ENCODE measurements around the gene TNPO3.
"Not testable (repeated sequence)": the region's sequence is repeated elsewhere in the genome, so short reads cannot be mapped to it uniquely, and the experiment has no call there.

Gene TNPO3

DNA sequence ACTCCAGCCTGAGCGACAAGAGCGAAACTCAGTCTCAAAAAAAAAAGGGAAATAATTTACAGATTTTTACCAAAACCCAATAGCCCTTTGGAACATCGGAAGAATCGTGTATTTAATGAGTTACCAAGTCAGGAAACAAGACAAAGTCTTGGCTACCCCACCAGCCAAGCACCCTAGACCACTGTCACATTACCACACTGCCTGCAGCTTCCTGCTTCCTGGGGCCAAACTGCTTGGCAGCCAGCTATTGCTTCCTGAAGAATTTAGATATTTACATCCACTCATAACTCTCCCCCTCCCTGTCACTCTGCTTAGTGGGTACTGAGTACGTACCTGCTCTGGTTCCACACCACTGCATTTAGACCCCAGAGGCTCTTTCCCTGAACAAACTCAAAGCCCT is 14.1 kb upstream of the TNPO3 start:
- DNase-seq (ENCODE audit: low read depth) = no peak

DNA sequence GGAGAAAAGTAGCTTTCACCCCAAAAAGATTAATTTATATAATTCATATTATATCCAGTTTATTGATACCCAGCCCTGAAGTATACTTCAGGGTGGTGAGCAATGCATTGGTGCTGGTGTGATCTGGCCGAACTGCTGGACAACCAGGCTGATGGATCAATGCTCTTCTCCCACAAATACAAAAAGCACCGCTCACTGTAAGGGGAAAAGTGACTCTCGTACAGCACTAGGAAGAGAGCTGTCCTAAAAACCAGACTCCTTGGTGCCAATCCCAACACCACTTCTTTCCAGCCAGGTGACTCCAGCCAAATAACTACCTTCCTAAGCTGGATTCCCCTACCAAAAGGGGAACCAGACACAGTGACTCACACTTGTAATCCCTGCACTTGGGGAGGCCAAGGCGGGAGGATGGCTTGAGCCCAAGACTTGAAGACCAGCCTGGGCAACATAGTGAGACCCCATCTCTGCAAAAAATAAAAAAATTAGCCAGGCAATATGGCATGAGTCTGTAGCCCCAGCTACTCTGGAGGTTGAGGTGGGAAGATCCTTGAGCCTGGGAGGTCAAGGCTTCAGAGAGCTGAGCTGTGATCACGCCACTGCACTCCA is 13.1 kb upstream of the TNPO3 start:
- DNase-seq (ENCODE audit: low read depth) = no peak

DNA sequence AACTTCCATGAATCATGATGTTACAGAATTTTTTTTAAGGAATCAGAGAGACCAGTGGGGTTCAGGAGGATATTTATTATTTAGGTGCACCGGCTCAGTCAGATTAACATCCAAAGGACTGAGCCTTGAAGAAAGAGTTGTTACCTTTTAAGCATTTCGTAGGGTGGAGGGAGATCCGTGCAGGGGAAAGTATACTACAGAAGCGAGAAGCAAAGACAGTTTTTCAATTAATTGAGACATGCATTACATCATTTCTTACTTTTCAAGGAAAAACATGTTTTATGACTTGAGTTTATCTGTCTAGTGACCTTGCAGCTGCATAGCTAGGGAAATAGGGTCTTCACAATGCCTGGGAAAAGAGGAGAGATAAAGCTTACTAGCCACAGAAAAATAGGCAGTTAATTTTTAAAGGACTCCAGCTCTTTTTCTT is 12.2 kb upstream of the TNPO3 start:
- DNase-seq (ENCODE audit: low read depth) = not testable (repeated sequence)

DNA sequence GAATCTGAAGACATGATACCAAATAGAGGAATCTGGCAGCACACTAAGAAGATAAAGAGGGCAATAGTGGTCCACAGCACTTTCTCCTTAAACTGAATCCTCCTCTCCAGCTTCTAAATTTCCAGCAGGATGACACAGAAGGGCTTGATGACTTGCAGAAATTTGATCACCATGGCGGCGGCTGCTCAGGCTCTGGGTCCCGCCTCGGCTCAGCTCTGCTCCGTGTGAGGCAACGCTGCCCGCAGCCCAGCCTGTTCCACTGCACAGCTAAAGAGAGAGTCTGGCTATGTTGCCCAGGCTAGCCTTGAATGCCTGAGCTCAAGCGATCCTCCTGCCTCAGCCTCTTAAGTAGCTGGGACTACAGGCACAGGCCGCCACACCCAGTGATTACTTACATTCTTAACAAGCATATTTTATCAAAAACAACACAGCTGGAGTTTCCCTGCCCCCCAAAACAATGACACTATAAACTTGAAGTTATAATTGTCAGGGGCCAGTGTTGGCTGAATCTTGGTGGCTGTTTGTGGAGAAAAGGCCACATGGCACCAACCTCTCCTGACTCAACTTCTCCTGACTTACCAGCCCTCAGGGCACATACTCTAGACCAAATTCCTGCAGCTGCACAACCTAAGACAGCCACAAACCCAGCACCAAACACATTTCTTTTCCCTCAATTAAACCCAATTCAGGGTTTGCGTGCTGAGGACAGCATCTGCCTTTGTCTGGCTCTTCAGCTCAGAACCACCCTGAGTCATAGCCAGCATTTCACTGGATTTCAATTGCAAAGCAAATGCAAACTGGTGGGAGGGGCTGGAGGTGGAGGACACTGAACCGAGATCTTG is 11.6 kb upstream of the TNPO3 start:
- DNase-seq (ENCODE audit: low read depth) = no peak

DNA sequence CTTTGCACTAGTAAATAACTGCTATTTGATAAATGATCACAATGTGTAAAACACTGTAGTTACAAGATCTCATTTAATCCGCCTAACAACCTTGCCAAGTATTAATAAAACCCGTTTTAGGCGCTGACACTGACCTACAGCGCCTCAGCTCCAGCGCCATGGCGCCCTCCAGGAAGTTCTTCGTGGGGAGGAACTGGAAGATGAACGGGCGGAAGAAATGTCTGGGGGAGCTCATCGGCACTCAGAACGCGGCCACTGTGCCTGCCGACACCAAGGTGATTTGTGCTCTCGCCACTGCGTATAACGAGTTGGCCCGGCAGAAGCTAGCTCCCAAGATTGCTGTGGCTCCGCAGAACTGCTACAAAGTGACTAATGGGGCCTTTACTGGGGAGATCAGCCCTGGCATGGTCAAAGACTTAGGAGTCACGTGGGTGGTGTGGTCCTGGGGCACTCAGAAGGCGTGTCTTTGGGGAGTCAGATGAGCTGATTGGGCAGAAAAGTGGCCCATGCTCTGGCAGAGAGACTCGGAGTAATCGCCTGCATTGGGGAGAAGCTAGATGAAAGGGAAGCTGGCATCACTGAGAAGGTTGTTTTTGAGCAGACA is 1.1 kb upstream of the TNPO3 start:
- no peak for DNase-seq (ENCODE audit: low read depth)

DNA sequence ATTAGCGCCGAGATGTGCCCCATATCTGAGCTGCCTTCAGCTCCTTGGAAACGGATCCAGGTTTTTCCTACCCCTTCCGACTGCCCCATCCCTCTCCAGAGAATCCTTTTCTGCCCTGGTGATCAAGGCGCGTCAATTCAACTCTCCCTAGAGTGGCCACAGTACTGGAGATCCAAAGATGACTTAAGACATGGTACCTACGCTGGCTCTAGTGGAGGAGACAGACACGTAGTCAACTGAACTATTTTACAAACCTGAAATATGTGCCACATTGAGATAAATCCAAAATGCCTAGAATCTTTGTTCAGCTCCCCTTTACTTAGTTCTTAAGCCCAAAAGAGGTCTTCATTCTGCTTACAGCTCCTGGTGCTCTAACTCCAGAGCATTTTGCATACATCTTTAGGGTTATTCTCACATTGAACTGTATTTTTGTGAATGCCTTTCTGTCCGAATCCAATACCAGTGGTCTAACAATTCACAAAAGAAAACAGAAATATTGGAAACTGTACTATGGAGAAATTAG is 444 bp upstream of the TNPO3 start:
- no peak for DNase-seq (ENCODE audit: low read depth)

DNA sequence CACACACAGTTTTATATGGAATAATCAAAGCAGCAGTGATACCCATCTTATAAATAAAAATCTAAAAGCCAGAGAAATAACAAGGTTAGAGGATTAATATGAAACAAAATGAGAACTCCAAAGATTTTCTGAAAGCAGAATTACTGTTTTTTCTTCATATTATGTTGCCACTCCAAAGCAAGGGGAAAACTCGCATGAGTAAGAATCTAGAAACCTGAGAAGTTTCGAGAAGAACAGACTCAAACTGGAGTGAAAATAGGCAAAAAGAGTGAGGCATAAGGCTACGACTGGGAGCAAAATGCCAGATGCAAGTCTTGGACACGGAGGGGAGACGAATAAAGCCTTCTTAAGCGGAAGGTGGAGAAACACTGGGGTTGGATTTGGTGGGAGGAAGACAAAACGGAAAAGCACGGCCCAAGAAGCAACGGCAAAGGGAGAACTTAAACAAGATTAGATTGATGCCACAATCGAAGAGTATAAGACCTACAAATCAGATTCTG is 923 bp downstream of the TNPO3 start:
- no peak for DNase-seq (ENCODE audit: low read depth)

DNA sequence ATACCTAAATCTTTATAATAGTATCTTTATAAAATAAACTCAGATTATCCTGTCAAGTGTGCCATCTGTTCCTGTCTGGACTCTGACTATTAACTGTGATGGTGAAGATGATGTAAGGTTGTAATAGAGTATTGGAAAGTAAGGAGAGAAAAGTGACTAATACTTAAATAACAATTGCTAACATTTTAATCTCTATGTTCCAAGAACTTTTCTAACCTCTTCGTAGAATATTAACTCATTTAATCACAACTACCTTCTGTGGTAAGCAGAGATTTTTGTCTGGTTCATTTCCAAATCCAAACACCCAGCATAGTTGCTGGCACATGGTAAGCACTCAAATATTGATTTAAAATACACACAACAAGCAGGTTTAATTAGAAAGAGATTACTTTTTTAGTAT is 2.5 kb downstream of the TNPO3 start:
- no peak for DNase-seq (ENCODE audit: low read depth)

DNA sequence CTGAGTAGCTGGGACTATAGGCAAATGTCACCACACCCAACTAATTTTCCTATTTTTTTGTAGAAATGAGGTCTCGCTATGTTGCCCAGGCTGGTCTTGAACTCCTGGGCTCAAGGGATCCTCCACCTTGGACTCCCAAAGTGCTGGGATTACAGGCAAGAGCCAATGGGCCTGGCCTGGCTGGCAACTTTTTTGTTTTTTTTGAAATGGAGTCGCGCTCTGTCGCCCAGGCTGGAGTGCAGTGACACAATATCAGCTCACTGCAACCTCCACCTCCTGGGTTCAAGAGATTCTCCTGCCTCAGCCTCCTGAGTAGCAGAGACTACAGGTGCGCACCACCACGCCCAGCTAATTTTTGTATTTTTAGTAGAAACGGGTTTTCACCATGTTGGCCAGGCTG is 3.5 kb downstream of the TNPO3 start:
- DNase-seq (ENCODE audit: low read depth) = not testable (repeated sequence)

DNA sequence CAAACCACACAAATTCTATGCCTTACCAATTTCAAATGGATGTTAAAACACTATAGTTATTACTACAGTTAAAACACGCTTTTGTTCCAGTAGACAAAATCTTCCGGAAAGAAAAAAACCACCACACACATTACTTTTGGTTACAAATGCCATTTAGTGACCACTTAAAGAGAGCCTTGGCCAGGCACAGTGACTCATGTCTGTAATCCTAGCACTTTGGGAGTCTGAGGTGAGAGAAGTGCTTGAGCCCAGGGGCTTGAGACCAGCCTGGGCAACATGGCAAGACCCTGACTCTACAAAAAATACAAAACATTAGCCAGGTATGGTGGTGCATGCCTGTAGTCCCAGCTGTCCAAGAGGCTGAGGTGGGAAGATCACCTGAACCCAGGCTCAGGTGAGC is 7.2 kb downstream of the TNPO3 start:
- no peak for DNase-seq (ENCODE audit: low read depth)

DNA sequence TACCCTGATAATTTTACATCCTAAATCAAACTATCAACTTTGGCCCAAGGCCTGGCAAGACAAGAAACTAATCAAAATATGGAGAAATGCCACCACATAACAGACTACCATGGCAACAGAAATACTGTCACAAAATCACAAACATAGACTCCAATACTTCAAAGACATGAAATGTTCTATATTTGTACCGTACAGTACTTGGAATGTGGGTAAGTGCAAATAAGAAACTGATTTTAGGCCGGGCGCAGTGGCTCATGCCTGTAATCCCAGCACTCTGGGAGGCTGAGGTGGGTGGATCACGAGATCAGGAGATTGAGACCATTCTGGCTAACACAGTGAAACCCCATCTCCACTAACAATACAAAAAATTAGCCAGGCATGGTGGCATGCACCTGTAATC is 9.2 kb downstream of the TNPO3 start:
- DNase-seq (ENCODE audit: low read depth) = no peak

DNA sequence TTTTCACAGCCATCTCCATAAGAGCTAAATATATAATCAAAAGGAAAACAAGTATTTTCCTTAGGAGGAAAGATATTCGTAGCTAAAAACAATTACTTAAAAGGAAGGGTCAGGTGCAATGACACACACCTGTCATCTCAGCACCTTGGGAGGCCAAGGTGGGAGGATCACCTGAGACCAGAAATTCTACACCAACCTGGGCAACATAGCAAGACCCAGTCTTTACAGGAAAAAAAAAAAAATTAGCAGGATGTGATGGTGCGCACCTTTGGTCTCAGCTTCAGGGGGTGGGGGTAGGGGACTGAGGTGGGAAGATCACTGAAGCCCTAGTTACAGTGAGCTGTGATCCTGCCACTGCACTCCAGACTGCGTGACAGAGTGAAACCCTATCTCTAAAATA is 11.9 kb downstream of the TNPO3 start:
- no peak for DNase-seq (ENCODE audit: low read depth)

DNA sequence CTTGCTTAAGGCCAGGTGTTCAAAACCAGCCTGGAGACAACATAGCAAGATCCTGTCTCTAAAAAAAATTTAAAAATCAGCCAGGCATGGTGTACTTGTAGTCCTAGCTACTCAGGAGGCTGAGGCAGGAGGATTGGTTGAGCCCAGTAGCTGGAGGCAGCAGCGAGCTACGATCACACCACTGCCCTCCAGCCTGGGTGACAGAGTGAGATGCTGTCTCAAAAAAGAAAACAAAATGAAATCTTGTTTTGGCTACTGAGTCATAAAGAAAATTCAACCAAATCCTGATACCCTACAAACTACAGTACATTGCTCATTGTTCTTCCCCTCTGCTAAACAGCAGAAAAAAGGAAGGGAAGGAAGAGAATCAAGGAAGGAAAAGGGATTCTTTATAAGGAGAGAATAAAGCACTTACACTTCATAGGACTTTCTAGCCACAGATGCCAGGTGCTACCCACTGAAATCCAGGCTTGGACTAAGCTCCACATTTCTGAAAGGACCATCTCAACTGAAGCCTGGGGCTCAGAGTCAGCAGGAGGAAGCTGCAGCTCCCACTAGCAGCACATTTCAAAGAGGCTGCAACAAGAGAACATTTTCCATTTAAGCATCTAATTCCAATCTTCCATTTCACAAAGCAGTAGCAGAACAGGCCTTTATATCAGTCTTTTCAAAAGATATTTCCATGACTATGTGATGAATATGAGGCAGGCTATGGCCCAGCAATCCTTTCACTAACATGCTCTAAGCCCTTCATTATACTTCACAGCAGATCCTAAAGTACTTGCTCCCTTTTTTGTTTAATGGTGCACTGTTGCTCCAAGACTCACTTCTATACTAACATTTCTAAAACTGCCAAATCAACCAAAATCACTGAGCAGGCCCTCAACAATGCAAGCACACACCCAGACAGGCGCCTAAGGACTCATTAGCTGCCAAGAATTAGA is 13.5 kb downstream of the TNPO3 start:
- no peak for DNase-seq (ENCODE audit: low read depth)

DNA sequence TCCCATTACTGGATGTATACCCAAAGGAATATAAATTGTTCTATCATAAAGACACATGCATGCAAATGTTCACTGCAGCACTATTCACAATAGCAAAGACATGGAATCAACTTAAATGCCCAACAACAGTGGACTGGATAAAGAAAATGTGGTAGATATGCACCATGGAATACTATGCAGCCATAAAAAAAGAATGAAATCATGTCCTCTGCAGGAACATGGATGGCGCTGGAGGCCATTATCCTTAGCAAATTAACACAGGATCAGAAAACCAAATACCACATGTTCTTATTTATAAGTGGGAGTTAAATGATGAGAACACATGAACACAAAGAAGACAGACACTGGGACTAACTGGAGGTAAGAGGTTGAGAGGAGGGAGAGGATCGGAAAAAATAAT is 16.4 kb downstream of the TNPO3 start:
- DNase-seq (ENCODE audit: low read depth) = not testable (repeated sequence)

DNA sequence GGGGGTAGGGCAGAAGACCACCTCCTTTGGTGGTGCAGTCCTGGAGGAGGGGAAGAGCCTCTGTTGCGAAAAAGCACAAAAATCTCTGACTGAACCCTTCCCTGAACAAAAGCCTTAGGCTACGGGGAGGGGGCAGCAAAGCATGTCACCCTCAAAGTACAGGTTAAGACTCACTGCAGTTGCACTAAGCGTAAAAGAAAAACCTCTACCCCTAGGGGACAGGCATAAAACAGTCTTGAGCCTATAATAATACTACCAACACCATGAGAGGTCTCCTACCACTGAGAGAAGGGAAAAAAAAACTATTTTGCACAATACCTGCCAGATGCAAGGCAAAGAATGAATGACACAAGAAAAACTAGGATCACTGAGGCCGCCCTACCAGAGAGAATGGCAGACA is 17.3 kb downstream of the TNPO3 start:
- no peak for DNase-seq (ENCODE audit: low read depth)

DNA sequence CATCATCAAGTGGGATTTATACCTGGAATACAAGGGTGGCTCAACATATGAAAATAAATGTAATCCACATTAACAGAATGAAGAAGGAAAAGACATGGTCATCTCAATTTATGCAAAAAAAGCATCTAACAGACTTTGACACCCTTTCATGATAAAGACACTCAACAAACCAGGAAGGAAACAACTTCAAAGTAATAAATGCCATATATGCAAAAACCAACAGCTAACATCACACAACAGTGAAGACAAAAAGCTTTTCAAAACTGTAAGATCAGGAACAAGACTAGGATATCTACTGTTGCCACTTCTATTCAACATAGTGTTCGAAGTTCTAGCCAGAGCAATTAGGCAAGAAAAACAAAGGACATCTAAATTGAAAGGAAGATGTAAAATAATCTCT is 22.9 kb downstream of the TNPO3 start:
- DNase-seq (ENCODE audit: low read depth) = no peak

DNA sequence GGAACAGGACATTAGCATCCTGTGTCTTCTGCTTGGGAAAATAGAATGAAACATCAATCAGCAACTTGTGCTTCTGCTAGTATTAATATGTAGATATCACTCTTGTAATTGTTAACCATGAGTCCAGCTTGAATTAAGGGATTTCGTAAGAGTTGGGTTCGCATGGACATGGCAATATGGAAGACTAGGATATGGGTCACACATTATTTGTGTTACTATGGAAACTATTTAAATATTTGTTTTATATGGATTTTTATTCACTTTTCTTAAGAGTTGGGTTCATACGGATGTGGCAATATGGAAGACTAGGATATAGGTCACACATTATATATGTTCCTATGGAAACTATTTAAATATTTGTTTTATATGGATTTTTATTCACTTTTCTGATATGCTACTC is 24.5 kb downstream of the TNPO3 start:
- no peak for DNase-seq (ENCODE audit: low read depth)

DNA sequence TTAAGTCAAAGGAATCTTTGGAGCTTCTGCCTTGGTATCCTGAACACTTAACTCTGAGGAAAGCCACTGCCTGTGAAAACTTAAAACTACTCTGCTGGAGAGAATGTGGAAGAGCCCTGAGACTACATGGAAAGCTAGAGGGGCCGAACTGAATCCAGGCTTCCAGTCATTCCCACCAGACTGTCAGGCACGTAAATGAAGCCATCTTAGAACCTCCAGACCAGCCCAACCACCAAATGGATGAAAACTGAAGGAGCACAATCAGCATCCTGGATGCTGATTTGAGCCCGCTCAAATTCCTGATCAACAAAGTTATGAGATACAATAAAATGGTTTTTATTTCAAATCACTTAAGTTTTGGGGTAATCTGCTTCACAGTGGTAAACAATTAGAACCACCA is 30.8 kb downstream of the TNPO3 start:
- no peak for DNase-seq (ENCODE audit: low read depth)

DNA sequence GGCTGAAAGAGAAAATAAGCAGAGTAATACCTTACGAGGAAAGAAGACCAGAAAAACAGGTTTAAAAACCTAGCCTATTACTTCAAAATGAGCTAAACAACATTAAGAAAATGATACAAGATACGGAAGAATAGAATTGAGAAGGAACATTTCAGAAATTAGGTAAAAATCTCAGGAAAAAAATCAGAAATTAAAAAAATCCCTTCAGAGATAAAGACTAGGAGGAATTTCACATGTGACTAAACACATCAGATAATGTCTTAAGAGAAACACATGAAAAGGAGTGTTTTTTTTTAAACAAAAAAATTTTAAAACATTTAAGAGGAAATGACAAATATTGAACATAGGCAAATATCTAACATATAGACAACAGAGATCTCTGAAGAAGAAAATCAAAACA is 33.3 kb downstream of the TNPO3 start:
- no peak for DNase-seq (ENCODE audit: low read depth)

DNA sequence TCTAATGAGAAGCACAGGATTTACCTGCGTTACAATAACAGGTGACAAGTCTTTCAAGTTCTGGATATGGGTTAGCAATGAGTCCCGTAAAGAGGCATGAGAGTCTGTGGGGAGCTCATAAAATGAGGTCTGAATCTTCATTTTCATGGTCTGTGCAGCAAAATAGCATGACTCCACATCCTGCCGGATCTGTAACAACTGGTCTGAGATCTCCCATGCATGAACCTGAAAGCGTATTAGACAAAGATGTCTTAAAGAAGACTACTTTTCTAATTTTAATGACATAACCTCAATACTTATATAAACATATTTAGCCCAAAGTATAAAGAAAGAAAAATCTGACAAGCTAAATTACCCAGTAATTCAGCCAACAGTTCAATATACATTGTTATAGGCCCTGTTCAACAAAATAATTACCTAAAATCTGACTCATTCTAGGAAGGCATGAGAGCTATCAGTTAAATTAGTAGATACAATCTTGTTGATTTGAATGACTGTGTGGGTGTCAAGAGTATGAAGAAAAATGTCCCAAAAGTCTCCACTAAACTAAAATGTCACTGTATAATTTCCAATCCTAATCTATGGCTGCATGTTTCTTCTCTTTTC is 36.9 kb downstream of the TNPO3 start:
- no peak for DNase-seq (ENCODE audit: low read depth)

DNA sequence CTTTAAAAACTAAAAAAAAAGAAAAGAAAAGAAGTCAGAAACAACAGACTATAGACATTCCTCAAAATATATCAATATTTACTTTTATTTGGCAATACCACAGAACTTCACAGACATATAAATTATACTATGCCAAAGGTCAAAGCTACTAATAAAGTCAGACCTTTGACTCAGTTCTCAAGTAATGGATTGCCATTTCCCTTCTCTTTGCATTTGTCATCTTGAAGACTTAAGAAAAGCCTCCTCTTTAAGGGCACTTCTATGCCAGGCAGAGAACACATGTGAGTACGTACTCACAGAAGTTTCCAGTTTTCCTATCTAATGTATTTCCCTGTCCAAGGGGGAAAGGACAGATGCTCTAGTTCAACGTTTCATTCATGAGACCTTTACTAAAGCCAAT is 37.6 kb downstream of the TNPO3 start:
- no peak for DNase-seq (ENCODE audit: low read depth)
